Measurements from ENCODE around the gene NEK5.
A peak's percentile ranks its signal among the peaks of the same experiment; 100 is the strongest.

- TF ChIP-seq CTCF (IDR thresholded peaks at IDR 0.05): no peak
- TF ChIP-seq POLR2AphosphoS5 (IDR thresholded peaks at IDR 0.05): peak; percentile 46 to 59
- TF ChIP-seq POLR2A (IDR thresholded peaks at IDR 0.05): peak in 1 of 4 donors; percentile 68
- no peak for TF ChIP-seq EP300 (IDR thresholded peaks at IDR 0.05)
Measured at GRCh38 chr13:52011632-52012511, 117.0 kb downstream of the NEK5 start, which contains the start of gene ALG11.

All from upper lobe of left lung (tissue), 4 donors.